NCI-H774 (cell line): ENCODE measurements around the gene AASS.

ENCODE experiments used
- DNase-seq: peaks from one replicate; lab custom pipeline; 2025; lab: John Stamatoyannopoulos, UW

AASS gene

GRCh38 chr7:122118757-122119156, 25.3 kb downstream of the AASS start:
- no peak for DNase-seq

GRCh38 chr7:122103064-122103463, 41.0 kb downstream of the AASS start:
- no peak for DNase-seq

GRCh38 chr7:122100021-122100420, 44.0 kb downstream of the AASS start:
- no peak for DNase-seq

GRCh38 chr7:122095642-122096041, 48.4 kb downstream of the AASS start:
- DNase-seq: no peak

DNA sequence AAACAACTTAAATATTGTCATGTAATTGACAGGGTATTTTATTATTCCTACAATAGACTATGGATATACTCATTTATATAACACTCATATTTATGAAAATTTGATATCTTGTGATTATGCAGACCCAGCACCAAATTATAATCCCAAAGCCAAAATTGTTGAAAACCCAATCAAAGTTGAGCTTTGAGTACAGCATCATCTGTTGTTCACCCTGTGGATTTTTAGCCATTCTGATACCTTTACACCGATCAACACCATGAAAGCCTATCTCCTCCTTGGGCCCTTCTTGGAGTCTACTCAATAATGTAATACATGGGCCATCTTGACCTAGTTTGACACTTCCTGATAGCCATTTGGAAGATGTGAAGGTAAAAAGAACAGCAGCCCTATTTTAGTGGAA, 49.5 kb downstream of the AASS start:
- no peak for DNase-seq

DNA sequence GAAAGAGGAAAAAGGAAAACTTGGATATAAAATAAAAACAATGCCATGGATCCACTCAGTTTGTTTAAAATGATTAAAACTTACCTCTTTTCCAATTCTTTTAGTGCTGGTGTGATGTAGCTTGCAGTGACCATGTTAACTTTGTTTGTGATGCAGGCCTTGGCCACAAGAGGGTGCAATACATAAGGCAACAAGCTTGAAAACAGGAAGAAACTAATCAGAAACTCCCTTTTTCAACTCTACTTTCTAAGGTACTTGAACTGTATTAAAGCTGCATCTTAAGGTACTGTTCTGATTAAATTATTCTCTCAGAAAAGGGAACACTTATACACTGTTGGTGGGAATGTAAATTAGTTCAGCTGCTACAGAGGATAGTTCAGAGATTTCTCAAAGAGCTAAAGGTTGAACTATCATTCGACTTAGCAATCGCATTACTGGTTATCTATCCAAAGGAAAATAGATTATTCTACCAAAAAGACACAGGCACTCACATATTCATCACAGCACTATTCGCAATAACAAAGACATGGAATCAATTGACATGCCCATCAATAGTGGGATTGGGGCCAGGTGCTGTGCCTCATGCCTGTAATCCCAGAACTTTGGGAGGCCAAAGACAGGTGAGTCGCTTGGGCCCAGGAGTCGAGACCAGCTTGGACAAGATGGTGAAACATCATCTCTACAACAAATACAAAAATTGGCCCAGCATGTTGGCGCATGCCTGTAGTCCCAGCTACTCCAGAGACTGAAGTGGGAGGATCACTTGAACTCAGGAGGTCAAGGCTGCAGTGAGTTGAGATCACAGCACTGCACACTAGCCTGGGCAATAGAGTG, 50.9 kb downstream of the AASS start:
- DNase-seq: no peak

- DNase-seq: no peak
Measured at GRCh38 chr7:122082670-122083069, 61.4 kb downstream of the AASS start.

DNA sequence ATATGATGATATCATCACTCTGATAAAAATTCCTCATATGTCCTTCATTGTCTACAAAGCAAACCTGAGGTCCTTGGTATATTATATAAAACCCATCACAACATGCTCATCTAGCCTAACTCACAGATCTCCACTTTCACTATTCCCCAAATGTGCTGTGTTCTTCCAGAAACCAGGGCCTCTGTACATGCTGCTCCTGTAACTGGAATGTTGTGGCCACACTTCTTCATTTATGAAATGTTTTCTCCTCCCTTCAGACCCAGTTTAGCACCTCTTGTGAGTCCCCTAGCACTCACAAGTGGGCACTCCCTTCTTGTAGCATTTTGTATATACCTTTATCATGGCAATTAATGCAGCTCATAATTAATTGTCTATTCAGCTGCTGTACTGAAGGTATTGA, 61.9 kb downstream of the AASS start:
- DNase-seq: no peak

DNA sequence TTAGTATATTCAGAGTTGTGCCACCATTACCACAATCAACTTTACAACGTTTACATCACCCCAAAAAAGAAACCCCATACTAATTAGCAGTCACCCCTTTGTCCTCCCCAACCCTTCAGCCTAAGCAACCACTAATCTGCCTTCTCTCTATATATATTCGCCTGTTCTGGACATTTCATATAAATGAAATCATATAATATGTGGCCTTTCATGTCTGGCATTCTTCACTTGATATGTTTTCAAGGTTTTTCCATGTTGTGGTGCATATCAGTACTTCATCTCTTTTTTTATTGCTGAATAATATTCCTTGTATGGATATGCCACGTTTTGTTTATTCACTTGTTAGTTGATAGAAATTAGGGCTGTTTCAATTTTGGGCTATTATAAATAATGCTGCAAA, 70.4 kb downstream of the AASS start:
- no peak for DNase-seq

DNA sequence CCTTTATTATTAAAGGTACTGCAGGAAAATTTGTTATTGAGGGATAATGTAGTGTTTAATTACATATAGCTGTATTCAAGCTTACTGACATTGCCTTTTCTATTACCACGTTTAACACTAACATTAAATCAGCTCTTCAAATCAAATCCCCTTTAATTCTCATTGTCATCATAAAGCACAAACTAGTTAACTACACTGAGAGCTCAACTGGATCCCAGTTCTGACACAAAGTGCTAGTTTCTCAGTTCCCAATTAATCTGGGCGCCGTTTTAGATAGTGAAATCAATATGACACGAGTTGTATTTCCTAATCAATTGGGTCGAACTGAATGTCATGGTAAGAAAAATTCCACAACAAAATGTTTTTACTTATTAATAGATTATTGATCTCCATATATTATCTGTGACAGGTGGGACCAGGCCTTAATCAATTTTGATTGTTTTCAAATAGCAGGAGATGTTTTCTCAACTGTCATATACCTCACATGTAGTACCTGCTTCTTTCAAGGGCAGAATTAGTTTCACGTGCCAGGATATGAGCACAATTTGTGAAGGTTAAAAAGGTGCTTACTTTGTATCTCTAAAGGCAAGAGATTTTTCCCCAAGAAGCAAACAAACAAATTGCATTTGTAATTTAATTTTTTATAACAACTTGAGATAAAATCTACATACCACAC, 71.0 kb downstream of the AASS start:
- DNase-seq: no peak

DNA sequence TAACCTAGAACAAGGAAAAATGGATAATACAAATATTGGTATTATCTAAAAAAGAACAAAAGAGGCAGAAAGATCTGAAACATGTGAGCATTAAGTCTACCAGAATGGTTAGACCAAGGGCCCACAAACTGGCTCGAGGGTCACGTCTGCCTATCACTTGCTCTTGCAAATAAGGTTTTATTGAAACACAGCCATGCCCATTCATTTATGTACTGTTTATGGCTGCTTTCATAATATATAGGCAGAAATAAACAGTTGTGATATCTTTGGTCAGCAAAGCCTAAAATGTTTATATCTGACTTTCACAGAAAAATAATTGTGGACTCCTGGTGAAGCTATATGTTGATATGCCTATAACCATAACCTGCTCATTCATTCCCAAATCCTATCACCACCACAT, 71.8 kb downstream of the AASS start:
- DNase-seq: no peak

DNA sequence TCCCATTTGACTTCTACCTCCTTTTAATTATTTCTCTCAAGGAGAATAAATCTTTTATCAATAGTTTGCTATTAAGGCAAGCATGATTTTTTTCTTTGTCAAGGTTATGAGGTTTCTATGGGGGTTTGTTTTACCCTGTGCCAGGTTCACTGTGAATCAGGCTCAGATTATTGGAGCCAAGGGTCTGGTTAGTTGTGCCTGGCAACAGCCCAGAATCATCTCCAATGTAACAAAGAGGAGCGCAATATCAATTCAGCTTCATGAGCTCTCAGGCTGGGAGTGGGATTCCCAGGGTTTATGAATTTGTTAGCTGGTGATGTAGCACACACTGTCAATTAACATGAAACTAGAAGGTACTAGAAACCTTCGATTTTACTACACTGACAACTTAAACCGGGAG, 73.2 kb downstream of the AASS start:
- no peak for DNase-seq

DNA sequence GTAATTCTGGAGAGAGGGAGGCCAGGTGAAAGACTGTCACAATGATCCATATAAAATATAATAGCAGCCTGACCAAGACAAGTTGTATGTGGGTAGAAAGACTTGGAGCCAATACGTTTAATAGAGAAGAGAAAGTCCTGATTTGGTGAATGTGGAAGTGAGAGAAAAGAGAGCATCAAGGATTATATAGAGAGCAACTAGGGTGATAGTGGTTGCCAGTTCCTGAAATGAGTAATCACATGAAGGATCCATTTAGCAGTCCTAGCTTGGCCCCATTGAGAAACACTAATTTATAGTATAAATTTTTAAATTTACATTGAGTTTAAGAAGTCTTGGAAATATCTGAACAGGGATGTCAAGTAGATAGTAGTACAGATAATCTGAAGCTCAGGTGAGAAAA, 74.0 kb downstream of the AASS start:
- DNase-seq: no peak

- no peak for DNase-seq
Measured at GRCh38 chr7:122068999-122069398, 75.0 kb downstream of the AASS start.

DNA sequence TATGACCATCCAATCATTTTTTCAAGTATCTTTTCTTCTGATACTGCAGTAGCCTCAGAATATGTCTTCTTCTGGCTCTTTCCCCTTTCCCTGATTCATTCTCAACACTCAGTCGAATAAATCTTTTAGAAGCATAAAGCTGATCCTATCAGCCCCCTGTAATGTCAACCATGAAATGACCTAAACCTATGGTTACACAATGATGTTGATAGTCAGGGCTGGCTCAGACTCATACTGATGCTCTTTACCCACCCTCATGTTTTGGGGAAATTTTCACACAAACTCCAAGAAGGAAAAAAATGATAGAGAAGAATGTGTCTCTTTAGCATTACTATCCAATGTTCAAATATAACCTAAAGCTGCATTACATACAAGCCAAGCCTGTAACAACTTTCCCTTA, 76.0 kb downstream of the AASS start:
- DNase-seq: no peak

DNA sequence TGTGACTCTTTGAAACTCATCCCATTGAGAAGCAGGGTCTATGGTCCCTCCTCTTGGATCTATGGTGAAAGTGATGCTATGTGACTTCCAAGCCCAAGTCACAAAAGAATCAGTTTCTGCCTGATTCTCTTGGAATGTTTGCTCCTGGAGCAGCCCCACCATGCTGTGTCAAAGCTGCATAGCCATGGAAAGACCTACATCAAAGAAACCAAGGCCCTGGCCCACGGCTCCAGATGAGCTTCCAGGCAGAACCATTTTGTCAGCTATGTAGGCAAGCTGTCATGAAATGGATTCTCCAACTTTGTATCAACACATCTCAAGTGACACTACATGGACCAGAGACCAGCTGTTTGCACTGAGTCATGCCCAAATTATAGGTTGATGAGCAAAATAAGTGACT, 77.0 kb downstream of the AASS start:
- DNase-seq: no peak

DNA sequence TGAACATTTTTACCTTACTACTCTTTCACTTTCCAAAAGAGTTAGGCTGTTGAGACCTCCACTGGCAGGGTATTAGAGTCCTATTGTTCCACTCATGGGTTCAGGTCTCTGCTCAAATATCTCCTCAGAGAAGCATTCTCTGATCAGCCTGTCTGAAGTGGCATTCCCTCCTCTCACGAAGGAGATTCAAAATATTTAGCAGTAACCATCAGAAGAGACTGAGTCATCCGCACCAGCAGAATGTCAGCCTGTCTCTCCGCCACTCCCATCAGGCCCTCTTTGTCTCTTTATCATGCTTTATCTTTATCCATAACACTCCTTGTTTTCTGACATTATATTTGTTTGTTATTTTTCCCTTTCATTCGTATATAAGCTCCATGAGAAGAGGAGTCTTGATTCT, 79.1 kb downstream of the AASS start:
- DNase-seq: no peak

DNA sequence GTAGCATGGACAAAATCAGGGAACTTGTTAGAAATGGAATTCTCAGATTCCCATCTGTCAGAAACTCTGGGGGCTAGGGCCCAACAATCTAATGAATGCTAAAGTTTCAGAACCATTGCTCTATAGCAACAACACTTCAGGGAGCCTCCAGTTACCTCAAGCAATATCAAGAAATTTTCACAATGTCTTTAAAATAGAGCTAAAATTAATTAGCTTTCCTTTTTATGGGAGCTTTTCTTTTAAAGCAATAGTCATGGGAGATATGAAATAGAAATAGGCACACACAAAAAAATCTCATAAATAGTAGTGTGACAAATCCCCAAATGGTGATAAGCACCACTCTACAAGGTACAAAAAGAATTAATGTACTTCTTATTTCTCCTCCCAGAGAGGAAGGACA, 80.9 kb downstream of the AASS start:
- DNase-seq: no peak

GRCh38 chr7:122059542-122059941, 84.5 kb downstream of the AASS start:
- DNase-seq: no peak

- no peak for DNase-seq
Measured at GRCh38 chr7:122056977-122057376, 87.1 kb downstream of the AASS start.

GRCh38 chr7:122055073-122055472, 89.0 kb downstream of the AASS start:
- no peak for DNase-seq

DNA sequence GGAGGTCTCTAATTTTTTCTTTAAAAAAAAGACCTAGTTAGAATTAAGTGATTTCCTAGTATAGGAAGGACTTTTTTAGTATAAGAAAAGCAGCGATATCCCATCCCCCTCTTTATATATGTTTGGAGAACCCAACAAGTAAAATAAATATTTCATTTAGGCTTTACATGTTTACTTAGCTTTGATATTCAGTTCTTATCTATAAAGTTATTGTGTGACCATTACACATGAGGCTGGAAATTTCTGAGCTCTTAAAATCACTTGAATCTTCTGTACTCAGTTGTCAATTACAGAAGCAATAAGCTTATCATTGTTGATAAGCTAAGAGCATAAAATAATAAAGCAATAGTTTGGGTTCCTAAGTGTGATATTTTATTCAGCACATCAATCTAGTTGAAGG, 89.7 kb downstream of the AASS start:
- no peak for DNase-seq

DNA sequence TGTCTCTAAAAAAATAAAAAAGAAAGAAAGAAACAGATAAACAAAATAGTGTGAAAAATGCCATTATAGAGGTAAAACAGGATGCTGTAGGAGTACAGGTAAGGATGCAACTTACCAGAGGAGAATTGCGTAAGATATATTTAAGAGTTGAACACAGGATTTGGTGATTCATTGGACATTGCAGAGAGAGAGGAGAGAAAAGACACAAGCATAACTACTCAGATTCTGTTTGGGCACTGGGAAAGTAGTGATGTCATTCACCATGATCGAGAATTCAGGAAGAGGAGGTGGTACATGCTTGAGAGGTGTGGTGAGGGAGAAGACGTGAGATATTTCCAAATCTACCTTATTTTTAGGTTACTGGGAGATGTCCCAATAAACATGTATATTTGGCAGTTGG, 97.6 kb downstream of the AASS start:
- no peak for DNase-seq

DNA sequence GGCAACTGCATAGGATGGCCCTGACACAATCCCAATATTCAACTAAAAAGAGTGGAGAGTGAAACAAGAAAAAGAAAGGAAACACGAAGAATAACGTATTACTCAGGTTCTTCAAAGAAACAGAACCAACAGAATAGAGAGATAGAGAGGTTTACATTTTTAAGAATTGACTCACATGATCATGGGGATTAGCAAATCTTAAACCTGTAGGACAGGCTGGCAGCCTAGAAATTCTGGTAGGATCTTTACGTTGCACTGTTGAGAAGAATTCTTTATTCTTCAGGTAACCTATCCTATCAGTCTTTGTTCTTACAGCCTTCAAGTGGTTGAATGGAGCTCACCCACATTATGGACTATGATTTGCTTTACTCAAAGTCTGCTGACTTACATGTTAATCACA, 103.9 kb downstream of the AASS start:
- no peak for DNase-seq
